GM11168 (cell line): ENCODE results near the gene COL5A2.

Source experiments
- in situ Hi-C: fragments of 300-500 bp; cut with MboI; formaldehyde crosslinking; loops from one replicate; pipeline ENCODE4 v1.12.0; 2022; ENCODE audit warnings: low sequenced_read_pairs; ENCODE audit not compliant: unreplicated experiment

Gene COL5A2

GRCh38 chr2:189111063-189111715 lies 68.4 kb downstream of the COL5A2 start:
- in situ Hi-C loops, result no loop called here

DNA sequence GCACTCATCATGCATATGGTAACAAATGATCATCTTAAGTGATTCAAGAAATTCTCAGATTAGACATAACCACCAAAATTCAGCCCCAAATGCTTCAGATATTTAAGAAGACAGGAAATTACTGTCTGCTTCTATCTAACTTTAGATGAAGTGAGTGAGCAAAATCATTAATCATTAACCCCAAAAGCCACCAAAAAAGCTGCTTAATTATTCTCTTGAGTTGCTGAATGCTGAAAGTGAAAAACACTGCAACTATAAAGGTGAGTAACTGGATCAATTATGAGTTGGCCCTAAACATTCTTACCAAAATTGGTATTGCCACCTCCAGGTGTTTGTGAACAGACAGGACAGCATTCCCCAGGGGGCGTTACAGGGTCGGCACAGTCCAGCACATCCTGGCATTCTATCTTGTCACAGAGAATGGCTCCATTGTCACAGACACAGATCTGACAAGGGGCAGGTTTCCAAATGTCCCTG lies 69.6 kb downstream of the COL5A2 start:
- in situ Hi-C loops, result no loop called here

DNA sequence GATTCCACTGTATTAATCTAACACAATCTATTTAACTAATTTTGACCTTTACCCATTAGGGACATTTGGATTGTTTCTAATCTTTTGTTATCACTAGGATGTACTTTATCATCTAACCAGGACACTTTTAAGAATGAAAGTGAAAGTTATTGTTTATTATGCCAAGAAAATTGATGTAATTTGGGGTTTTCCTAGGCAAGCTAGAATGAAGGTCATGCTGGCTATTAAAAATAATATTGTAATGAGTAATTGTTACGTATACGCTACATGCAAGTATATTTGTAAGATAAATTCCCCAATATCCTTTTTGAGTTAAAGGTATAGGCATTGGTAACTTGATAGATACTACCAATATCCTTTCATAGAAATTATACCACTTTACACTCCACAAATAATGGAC lies 74.6 kb downstream of the COL5A2 start:
- in situ Hi-C loops, result no loop called here

- in situ Hi-C loops, result no loop called here
Measured at GRCh38 chr2:189102735-189103134, 76.8 kb downstream of the COL5A2 start.

DNA sequence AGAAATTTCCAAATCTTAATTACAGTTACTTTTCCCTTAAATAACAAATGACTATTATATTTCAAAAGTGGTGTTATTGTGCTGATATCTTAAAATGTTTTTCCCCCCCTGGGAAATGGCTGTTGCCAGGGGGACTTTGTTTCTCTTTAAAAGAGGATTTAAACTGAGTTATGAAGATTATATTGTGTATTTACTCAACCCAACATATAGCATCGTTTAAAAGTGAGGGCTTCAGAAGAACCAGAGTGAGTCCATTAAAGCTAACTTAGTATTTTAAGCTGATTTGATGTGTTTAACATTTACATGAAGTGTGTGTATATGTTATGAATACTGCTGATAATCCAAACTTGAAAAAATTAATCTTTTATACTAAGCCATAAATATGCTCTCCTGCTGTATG lies 81.6 kb downstream of the COL5A2 start:
- in situ Hi-C loops, result loop anchor here (10.0 kb wide), 1 partner anchor 317 kb away; no protein-coding TSS in a partner anchor

- in situ Hi-C loops, result loop anchor here (10.0 kb wide), 1 partner anchor 318 kb away; no protein-coding TSS in a partner anchor
Measured at GRCh38 chr2:189096769-189097447, 82.7 kb downstream of the COL5A2 start.

DNA sequence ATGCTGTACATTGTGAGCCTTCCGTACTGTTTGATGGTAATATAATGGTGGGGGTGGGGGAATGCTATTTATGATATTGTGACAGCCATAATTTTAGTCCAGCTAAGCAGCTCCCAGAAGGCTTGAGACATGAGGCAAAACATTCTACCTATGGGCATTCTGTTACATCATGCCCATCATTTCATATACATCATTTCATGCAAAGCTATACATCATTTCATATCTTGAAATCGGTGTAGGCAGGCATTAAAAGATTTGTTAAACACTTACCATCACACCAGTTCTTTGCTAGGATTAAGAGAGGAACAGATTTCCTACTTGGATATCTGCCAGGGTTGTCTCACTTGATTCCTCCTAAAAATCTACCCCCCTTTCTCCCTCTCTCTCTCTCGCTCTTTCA lies 84.5 kb downstream of the COL5A2 start:
- in situ Hi-C loops, result loop anchor here (10.0 kb wide), 1 partner anchor 320 kb away; no protein-coding TSS in a partner anchor

GRCh38 chr2:189092936-189093335 lies 86.6 kb downstream of the COL5A2 start:
- in situ Hi-C loops, result loop anchor here (10.0 kb wide), 1 partner anchor 322 kb away; no protein-coding TSS in a partner anchor

DNA sequence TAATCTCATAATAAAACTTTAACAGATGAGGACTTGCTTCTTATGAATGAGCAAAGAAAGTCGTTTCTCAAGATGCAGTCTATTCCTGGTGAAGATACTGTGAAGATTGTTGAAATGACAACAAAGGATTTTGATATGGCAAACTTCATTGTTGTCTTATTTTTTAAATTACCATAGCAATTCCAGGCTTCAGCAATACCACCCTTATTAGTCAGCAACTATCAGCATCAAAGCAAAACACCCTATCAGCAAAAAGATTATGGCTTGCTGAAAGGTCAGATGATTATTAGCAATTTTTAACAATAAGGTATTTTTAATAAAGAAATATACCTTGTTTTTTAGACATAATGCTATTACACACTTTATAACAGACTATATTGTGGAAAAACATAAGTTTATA lies 88.3 kb downstream of the COL5A2 start:
- in situ Hi-C loops, result loop anchor here (10.0 kb wide), 1 partner anchor 324 kb away; no protein-coding TSS in a partner anchor

DNA sequence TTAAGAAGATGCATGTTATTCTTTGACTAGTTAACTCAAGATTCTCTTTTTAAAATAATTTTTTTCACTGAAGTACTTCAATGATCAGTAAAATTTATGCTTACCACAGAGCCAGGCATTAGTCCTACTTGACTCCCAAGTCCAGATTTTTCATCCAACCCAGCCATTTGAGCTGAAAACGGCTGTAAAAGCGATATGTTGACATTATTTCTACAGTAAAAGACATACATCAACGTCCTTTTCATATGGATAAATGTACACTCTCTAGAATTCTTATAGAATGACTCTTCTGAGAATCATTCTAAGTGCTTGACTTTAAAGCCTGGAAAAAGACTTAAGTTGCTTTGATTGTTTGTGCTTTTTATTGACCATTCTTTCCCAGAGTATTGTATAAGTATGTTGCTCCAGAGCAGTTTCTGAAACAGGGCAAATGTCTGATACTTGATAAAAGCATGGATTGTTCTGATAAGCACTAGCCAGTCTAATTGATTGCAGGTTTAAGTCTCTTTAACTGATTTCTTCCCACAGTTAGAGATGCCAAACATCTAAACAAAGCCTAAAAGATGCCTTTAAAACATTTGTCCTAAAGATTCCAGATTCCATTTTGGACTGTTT lies 90.9 kb downstream of the COL5A2 start:
- in situ Hi-C loops, result no loop called here

DNA sequence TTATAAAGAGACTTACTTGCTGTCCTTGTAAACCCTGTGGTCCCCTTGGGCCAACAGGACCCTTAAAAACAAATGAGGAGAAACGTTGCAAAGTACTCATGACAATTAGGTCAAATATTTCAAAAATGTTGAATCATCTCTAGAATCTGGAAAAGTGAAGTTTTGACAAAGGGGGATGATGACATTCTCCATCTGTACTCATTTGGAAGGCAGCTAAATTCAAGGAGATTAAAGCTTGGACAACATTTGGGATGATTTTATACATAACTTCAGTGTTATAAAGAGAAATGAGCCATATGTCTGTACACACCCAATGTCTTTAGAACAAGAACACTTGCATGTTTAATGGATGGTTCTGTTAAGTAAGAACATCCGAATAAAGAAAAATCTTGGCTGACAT lies 92.9 kb downstream of the COL5A2 start:
- in situ Hi-C loops, result no loop called here

DNA sequence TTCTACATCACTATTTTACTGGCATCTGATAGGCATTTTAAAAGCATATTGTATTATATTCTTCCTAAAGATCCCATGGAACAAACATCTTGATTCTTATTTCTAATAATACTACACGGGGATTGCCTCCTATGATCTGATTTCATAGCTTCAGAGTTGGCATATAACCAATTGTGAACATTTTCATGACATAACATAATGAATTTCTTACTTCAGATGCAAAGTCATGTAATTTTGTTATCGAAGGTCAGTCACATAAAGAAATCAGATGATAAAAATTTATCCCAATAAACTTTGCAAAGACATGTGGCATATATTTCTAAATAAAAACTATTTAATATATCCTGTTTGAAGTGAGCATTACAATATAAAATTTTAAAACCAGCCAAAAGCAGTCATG lies 93.3 kb downstream of the COL5A2 start:
- in situ Hi-C loops, result no loop called here

GRCh38 chr2:189083606-189084005 lies 96.0 kb downstream of the COL5A2 start:
- in situ Hi-C loops, result no loop called here

GRCh38 chr2:189083106-189083505 lies 96.5 kb downstream of the COL5A2 start:
- in situ Hi-C loops, result no loop called here

DNA sequence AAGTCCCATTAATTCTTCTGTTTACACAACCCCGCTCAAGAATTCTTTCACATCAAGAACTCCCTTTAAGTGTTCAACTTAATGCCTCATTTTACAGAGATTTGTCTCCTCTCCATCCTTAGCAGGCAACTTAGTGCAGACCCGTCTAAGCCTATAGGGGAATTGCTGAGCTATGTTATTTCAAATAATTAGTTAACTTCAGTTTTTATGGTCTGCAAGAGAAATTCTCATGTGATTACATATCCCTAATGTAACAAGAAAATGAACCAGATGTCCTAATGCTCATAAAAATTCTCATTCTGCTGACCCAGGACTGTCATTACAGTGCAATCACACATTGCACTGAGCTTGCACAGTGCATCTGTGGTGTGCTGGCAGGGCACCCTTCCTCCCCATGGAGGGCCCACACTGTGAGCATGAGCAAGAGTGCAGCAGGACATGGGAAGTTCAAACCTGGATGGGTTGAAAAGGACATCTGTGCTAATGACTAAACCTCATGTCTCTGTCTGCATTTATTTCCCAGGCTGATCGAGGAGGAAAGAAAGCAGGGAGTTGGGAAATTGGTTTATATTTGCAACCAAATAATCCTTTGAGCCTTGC lies 97.1 kb downstream of the COL5A2 start:
- in situ Hi-C loops, result no loop called here

GRCh38 chr2:189076572-189076971 lies 103.0 kb downstream of the COL5A2 start:
- in situ Hi-C loops, result no loop called here

GRCh38 chr2:189076120-189076519 lies 103.4 kb downstream of the COL5A2 start:
- in situ Hi-C loops, result no loop called here

GRCh38 chr2:189074506-189074905 lies 105.1 kb downstream of the COL5A2 start:
- in situ Hi-C loops, result no loop called here

GRCh38 chr2:189072036-189072435 lies 107.5 kb downstream of the COL5A2 start:
- in situ Hi-C loops, result no loop called here

GRCh38 chr2:189069855-189070619 lies 109.5 kb downstream of the COL5A2 start:
- in situ Hi-C loops, result no loop called here
